GM12891 (cell line): ENCODE measurements around the gene PFDN2.

Experiments
- POLR2A ChIP-seq: IDR thresholded peaks from 2 replicates; pipeline ENCODE4 v1.6.1; 2011; ENCODE audit warnings: low read depth, low read length, control low read depth
- POLR2AphosphoS5 ChIP-seq: IDR thresholded peaks from 2 replicates; pipeline ENCODE4 v1.6.1; 2011; ENCODE audit warnings: low read depth, low read length, control low read depth
- POU2F2 ChIP-seq: IDR thresholded peaks from 2 replicates; pipeline ENCODE4 v1.6.1; 2011; ENCODE audit warnings: low read depth, mild to moderate bottlenecking, control low read depth, low read length, moderate library complexity
- SPI1 ChIP-seq: IDR thresholded peaks from 2 replicates; pipeline ENCODE4 v1.6.1; 2011; ENCODE audit warnings: low read depth, low read length, control low read depth
- TAF1 ChIP-seq: IDR thresholded peaks from 2 replicates; pipeline ENCODE4 v1.6.1; 2011; ENCODE audit warnings: low read depth, low read length, control low read depth

- TF ChIP-seq TAF1 = no peak
- TF ChIP-seq POU2F2 = no peak
- no peak for TF ChIP-seq POLR2A
- TF ChIP-seq SPI1 = no peak
- no peak for TF ChIP-seq POLR2AphosphoS5
Observed at GRCh38 chr1:161122967-161123366, 5.1 kb upstream of the PFDN2 start.
